ENCODE data around the gene CNEP1R1. TPM values are rescaled to one million over a fixed set of nuclear protein-coding genes. Genes with fewer than 3 reads are reported as not detected.

Gene CNEP1R1
- polyA plus RNA-seq, 1 donor from 2014 or later = 44.2 TPM

DNA sequence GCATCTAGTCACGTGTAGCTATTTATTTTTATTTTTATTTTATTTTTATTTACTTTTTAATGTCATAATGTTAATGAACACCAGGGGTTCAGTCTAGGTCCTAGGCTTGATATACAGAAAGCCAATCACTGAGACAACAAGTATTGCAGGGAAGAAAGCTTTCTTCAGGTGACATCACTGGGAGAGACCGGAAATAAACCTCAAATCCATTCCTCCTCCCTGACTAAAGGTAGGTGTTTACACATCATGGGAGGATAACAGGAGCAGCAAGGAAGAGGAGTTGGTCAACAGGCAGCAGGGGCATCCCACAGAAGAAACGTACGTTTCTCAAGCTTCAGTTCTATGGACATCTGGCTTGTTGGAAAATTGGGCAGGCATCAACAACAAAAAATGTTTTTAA lies 31.2 kb downstream of the CNEP1R1 start:
- Histone ChIP-seq H3K9me3 (ENCODE audit: low read length) (no peaks in the 10 kb centered on the region), H3F3A (ENCODE audit: insufficient read depth, low read length, poor library complexity, severe bottlenecking) (no peaks in the 10 kb centered on the region), H3K9me2 (ENCODE audit: insufficient read depth, low read length) (no peaks in the 10 kb centered on the region), H3K27me3 (ENCODE audit: insufficient read depth, low read depth, low read length) (no peaks in the 10 kb centered on the region), H3K36me3 (ENCODE audit: insufficient read depth, low read length) (no peaks in the 10 kb centered on the region), H3K9ac (ENCODE audit: low read length) (no peak overlapping the region), H3K27ac (ENCODE audit: low read length) (no peak overlapping the region), H3K79me2 (replicated peaks; ENCODE audit: insufficient read depth, low read length) (no peaks in the 10 kb centered on the region), H4K20me1 (ENCODE audit: insufficient read depth) (no peaks in the 10 kb centered on the region), H3K4me2 (ENCODE audit: low read length) (no peak overlapping the region), H3K4me3 (ENCODE audit: low read length) (no peak overlapping the region), H2AFZ (ENCODE audit: low read depth, low read length) (no peak overlapping the region)
- TF ChIP-seq, protein P1, sequence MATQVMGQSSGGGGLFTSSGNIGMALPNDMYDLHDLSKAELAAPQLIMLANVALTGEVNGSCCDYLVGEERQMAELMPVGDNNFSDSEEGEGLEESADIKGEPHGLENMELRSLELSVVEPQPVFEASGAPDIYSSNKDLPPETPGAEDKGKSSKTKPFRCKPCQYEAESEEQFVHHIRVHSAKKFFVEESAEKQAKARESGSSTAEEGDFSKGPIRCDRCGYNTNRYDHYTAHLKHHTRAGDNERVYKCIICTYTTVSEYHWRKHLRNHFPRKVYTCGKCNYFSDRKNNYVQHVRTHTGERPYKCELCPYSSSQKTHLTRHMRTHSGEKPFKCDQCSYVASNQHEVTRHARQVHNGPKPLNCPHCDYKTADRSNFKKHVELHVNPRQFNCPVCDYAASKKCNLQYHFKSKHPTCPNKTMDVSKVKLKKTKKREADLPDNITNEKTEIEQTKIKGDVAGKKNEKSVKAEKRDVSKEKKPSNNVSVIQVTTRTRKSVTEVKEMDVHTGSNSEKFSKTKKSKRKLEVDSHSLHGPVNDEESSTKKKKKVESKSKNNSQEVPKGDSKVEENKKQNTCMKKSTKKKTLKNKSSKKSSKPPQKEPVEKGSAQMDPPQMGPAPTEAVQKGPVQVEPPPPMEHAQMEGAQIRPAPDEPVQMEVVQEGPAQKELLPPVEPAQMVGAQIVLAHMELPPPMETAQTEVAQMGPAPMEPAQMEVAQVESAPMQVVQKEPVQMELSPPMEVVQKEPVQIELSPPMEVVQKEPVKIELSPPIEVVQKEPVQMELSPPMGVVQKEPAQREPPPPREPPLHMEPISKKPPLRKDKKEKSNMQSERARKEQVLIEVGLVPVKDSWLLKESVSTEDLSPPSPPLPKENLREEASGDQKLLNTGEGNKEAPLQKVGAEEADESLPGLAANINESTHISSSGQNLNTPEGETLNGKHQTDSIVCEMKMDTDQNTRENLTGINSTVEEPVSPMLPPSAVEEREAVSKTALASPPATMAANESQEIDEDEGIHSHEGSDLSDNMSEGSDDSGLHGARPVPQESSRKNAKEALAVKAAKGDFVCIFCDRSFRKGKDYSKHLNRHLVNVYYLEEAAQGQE (IDR thresholded peaks at IDR 0.05; ENCODE audit: borderline replicate concordance) = no peak
- TF ChIP-seq MXI1 (conservative IDR thresholded peaks at IDR 0.05; ENCODE audit: poor library complexity, severe bottlenecking) = no peak
- no peak for TF ChIP-seq SMC3 (conservative IDR thresholded peaks at IDR 0.05; ENCODE audit: poor library complexity)
- no peak for TF ChIP-seq EP300 (conservative IDR thresholded peaks at IDR 0.05; ENCODE audit: poor library complexity, severe bottlenecking)
- TF ChIP-seq POLR2AphosphoS5 (IDR thresholded peaks at IDR 0.05) = no peak
- no peak for TF ChIP-seq RAD21 (conservative IDR thresholded peaks at IDR 0.05)
- TF ChIP-seq, protein P2, sequence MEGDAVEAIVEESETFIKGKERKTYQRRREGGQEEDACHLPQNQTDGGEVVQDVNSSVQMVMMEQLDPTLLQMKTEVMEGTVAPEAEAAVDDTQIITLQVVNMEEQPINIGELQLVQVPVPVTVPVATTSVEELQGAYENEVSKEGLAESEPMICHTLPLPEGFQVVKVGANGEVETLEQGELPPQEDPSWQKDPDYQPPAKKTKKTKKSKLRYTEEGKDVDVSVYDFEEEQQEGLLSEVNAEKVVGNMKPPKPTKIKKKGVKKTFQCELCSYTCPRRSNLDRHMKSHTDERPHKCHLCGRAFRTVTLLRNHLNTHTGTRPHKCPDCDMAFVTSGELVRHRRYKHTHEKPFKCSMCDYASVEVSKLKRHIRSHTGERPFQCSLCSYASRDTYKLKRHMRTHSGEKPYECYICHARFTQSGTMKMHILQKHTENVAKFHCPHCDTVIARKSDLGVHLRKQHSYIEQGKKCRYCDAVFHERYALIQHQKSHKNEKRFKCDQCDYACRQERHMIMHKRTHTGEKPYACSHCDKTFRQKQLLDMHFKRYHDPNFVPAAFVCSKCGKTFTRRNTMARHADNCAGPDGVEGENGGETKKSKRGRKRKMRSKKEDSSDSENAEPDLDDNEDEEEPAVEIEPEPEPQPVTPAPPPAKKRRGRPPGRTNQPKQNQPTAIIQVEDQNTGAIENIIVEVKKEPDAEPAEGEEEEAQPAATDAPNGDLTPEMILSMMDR (IDR thresholded peaks at IDR 0.05; ENCODE audit: poor library complexity, severe bottlenecking) = no peak
- no peak for TF ChIP-seq TAF1 (IDR thresholded peaks at IDR 0.05; ENCODE audit: low read depth)
- no peak for TF ChIP-seq EZH2 (IDR thresholded peaks at IDR 0.05; ENCODE audit: borderline replicate concordance, insufficient read depth, low read length, poor library complexity, severe bottlenecking)

DNA sequence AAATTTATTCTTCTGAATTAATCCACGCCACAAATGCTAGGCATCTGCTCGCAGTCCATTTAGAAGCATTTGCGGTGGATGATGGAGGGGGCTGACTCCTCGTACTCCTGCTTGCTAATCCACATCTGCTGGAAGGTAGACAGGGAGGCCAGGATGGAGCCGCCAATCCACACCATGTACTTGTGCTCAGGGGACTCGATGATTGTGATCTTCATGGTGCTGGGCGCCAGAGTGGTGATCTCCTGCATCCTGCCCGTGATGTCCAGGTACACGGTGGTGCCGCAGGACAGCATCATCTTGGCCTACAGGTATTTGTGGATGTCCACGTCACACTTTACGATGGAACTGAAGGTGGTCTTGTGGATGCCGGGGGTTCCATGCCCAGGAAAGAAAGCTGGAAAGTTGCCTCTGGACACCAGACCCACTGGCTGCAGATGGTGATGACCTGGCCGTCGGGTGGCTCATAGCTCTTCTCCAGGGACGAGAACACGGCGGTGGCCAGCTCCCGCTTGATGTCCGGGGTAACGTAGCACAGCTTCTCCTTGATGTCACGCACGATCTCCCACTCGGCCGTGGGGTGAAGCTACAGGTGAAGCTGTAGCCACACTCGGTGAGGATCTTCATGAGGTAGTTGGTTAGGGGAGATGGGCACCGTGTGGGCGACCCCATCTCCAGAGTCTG lies 33.2 kb downstream of the CNEP1R1 start:
- no peak overlapping the region for H3K4me3 ChIP-seq (ENCODE audit: low read length)
- no peaks in the 10 kb centered on the region for H3K9me3 ChIP-seq (ENCODE audit: low read length)
- H3F3A ChIP-seq (ENCODE audit: insufficient read depth, low read length, poor library complexity, severe bottlenecking) = no peaks in the 10 kb centered on the region
- no peaks in the 10 kb centered on the region for H4K20me1 ChIP-seq (ENCODE audit: insufficient read depth)
- no peak overlapping the region for H3K4me2 ChIP-seq (ENCODE audit: low read length)
- no peaks in the 10 kb centered on the region for H3K9me2 ChIP-seq (ENCODE audit: insufficient read depth, low read length)
- H3K27me3 ChIP-seq (ENCODE audit: insufficient read depth, low read depth, low read length) = no peaks in the 10 kb centered on the region
- no peak overlapping the region for H2AFZ ChIP-seq (ENCODE audit: low read depth, low read length)
- no peak overlapping the region for H3K27ac ChIP-seq (ENCODE audit: low read length)
- H3K36me3 ChIP-seq (ENCODE audit: insufficient read depth, low read length) = no peaks in the 10 kb centered on the region
- TF ChIP-seq, protein P1 (IDR thresholded peaks at IDR 0.05; ENCODE audit: borderline replicate concordance) = no peak
- TF ChIP-seq TAF1 (IDR thresholded peaks at IDR 0.05; ENCODE audit: low read depth) (no peak), RAD21 (conservative IDR thresholded peaks at IDR 0.05) (no peak), EP300 (conservative IDR thresholded peaks at IDR 0.05; ENCODE audit: poor library complexity, severe bottlenecking) (no peak), SMC3 (conservative IDR thresholded peaks at IDR 0.05; ENCODE audit: poor library complexity) (no peak), MXI1 (conservative IDR thresholded peaks at IDR 0.05; ENCODE audit: poor library complexity, severe bottlenecking) (no peak), POLR2AphosphoS5 (IDR thresholded peaks at IDR 0.05) (no peak), EZH2 (IDR thresholded peaks at IDR 0.05; ENCODE audit: borderline replicate concordance, insufficient read depth, low read length, poor library complexity, severe bottlenecking) (no peak)
- TF ChIP-seq, protein P2 (IDR thresholded peaks at IDR 0.05; ENCODE audit: poor library complexity, severe bottlenecking) = no peak
- no peak overlapping the region for H3K9ac ChIP-seq (ENCODE audit: low read length)
- no peaks in the 10 kb centered on the region for H3K79me2 ChIP-seq (replicated peaks; ENCODE audit: insufficient read depth, low read length)

All from neural cell (in vitro differentiated cells).